ENCODE measurements around the gene SLX4.
"Not testable (repeated sequence)": the region's sequence is repeated elsewhere in the genome, so short reads cannot be mapped to it uniquely, and the experiment has no call there.

SLX4 gene, protein sequence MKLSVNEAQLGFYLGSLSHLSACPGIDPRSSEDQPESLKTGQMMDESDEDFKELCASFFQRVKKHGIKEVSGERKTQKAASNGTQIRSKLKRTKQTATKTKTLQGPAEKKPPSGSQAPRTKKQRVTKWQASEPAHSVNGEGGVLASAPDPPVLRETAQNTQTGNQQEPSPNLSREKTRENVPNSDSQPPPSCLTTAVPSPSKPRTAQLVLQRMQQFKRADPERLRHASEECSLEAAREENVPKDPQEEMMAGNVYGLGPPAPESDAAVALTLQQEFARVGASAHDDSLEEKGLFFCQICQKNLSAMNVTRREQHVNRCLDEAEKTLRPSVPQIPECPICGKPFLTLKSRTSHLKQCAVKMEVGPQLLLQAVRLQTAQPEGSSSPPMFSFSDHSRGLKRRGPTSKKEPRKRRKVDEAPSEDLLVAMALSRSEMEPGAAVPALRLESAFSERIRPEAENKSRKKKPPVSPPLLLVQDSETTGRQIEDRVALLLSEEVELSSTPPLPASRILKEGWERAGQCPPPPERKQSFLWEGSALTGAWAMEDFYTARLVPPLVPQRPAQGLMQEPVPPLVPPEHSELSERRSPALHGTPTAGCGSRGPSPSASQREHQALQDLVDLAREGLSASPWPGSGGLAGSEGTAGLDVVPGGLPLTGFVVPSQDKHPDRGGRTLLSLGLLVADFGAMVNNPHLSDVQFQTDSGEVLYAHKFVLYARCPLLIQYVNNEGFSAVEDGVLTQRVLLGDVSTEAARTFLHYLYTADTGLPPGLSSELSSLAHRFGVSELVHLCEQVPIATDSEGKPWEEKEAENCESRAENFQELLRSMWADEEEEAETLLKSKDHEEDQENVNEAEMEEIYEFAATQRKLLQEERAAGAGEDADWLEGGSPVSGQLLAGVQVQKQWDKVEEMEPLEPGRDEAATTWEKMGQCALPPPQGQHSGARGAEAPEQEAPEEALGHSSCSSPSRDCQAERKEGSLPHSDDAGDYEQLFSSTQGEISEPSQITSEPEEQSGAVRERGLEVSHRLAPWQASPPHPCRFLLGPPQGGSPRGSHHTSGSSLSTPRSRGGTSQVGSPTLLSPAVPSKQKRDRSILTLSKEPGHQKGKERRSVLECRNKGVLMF (N-terminal part only)

DNA sequence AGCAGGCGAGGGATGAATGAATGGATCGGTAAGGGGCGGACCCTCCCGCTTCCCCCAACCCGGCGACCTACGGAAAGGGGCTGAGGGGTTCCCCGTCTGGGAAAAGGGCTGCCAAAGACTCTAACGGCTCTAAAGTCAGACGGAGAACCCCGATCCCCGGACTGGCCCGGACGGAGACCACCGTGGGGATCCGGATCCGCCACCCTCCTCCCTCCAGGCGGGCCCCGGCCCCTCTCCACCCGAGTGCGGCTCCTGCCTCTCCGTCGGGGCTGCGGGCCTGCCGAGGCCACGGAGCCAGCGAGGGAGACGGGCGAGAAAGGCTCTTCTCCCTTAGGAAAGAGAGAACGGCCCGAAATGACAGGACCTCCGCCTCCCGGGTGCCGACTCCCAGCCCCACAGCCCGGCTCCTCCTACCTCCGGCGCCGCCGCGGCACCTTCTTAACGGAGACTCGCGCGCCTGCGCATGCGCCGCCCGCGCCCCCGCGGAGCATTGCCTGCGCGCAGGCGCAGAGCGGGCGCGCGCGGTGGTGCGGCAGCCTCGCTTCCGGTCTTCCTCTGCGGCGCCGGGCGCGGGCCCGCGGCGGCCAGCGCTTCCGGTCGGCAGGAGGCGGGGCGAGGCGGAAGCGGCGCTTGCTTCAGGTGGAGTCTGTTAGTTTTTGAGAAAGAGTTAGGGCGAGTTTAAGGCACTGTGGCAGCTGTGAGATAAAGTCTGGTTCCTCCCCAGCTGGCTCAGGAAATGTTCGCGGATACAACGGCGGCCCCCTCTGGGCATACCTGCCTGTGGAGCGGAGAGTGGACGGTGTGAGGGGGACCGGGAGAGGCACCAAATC, at the start of gene SLX4:
Gene SLX4 (minus strand): TSS at position 461 of the 830 bp plus-strand sequence. CDS start 2,642 bp downstream, outside the sequence.
- DNase-seq (ENCODE audit: low spot score): peak; percentile 99

DNA sequence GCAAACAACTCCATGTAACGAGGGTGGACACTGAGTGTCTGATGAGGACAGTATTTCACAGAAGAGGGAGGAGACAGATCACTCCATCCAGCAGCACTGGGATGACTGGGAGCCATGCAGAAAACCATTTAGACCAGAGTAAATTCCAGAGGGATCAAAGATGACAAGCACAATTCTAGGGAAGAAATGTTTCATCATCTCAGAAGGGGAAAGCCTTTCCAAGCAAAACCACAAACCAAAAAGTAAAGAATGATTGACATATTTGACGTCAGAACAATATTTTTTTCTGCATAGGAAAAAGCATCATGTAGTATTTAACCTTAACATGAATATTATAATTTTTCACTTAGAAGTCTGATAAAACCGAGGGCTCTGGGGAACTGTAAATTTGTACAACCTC, 47.8 kb upstream of the SLX4 start:
- DNase-seq (ENCODE audit: low spot score): no peak

DNA sequence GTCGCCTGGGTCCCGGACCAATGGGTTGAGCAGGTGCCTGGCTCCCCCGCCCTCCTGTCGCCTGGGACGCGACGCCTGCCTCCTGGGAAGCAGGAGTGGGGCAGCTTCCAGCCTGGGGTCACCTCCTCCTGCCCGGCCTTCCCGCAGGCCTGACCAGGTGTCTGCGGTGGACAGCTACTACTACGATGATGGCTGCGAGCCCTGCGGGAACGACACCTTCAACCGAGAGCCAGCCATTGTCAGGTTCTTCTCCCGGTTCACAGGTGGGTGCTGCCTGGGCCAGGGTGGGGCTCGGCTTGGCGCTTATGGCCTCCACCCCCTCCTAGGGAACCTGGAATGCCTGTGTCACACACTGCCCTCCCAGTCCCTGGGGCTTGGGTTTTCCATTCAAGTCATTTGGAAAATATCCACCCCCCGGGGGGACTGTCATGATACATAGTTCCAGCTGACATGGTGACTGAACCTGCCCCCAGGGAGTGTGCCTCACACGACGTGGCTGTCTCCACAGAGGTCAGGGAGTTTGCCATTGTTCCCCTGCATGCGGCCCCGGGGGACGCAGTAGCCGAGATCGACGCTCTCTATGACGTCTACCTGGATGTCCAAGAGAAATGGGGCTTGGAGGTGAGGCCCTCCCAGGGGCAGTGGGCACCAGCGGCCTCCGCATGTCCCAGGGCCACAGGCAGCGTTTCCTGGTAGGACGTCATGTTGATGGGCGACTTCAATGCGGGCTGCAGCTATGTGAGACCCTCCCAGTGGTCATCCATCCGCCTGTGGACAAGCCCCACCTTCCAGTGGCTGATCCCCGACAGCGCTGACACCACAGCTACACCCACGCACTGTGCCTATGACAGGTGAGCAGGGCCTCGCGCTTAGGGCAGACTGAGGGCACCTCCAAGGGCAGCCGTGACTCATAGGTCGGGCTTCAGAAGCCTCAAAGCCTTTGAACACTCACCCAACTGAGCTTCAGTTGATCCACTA, 45.4 kb upstream of the SLX4 start:
- DNase-seq (ENCODE audit: low spot score): no peak

DNA sequence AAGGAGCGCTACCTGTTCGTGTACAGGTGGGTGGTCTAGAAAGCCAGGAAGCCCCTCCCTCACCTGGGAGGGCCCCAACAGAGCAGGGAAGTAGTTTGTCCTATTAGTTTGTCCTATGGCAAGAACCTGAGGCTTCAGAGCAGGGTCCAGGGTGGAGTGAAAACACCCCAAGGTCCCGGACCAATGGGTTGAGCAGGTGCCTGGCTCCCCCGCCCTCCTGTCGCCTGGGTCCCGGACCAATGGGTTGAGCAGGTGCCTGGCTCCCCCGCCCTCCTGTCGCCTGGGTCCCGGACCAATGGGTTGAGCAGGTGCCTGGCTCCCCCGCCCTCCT, 44.7 kb upstream of the SLX4 start:
- not testable (repeated sequence) for DNase-seq (ENCODE audit: low spot score)

DNA sequence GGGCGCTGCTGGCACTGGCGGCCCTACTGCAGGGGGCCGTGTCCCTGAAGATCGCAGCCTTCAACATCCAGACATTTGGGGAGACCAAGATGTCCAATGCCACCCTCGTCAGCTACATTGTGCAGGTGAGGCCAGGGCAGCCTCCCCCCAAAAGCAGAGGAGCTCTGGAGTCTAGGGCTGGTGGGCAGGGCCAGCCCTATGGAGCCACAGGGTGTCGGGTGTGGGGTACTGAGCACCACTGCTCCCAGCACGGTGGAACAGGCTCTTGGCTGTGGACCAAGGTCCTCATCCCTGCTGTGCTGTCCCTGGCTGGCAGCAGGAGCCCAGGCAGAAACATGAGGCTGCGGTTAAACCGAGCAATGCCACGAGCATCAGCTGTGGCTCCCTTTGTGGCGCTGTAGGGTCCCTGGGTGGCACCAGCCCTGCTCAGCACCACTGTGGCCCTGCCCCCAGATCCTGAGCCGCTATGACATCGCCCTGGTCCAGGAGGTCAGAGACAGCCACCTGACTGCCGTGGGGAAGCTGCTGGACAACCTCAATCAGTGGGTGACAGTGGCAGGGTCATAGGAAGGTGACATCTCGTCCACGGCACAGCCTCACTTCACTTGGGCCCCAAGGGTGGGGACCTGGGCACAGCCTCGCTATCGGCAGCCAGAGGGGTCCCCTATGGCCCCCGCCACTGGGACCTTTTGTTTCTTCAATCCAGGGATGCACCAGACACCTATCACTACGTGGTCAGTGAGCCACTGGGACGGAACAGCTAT, 44.2 kb upstream of the SLX4 start:
- no peak for DNase-seq (ENCODE audit: low spot score)

DNA sequence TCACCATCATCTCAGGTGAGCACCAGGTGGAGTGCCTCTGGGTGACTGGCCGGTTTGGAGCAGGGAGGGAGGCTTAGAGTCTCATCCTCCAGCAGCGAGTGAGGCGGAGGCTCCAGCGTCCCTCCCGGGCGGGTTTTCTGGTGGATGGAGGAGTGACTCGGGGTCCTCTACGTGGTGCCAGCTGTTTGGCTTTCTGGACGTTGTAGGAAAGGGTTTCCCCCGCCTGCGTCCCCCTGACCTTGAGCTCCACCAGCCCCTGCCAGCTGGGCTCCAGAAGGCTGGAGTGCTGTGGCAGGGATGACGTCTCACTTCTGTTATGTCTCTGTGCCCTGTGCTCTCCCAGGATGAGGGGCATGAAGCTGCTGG, 43.6 kb upstream of the SLX4 start:
- DNase-seq (ENCODE audit: low spot score): no peak

DNA sequence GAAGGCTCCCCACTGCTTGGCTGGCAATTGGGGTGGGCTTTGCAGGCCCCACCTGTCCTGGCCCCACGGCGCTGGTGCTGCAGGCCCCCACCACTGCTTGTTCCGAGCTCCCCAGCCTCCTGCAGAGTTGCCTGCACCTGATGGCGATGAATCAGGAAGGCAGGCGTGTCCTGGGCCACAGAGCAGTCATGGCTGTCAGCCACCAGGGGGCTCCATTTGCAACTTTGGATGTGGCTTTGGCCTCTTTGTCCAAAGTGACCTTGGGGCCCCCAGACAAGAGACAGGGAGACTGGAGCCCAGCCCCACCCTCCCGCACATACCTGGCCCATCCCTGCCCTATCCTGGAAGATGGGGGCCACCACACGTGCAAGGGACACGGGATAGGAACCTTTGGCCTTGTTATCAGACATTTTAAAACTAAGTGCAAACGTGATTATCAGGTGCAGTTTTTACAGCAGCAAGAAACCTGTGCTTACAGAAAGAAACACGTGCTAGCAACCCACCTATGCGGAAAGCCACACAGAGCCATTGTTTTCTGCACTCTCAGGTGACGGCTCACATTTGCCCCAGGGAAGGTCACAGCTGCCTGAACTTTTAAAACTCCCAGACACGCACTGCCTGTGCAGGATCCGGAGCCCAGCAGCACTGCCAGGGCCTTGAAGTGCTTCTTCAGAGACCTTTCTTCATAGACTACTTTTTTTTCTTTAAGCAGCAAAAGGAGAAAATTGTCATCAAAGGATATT, 43.0 kb upstream of the SLX4 start, which contains the start of gene DNASE1:
Gene DNASE1 (plus strand): TSS at position 443 of the 743 bp plus-strand sequence. CDS start 683 bp downstream, outside the sequence.
- DNase-seq (ENCODE audit: low spot score): peak; percentile 49

DNA sequence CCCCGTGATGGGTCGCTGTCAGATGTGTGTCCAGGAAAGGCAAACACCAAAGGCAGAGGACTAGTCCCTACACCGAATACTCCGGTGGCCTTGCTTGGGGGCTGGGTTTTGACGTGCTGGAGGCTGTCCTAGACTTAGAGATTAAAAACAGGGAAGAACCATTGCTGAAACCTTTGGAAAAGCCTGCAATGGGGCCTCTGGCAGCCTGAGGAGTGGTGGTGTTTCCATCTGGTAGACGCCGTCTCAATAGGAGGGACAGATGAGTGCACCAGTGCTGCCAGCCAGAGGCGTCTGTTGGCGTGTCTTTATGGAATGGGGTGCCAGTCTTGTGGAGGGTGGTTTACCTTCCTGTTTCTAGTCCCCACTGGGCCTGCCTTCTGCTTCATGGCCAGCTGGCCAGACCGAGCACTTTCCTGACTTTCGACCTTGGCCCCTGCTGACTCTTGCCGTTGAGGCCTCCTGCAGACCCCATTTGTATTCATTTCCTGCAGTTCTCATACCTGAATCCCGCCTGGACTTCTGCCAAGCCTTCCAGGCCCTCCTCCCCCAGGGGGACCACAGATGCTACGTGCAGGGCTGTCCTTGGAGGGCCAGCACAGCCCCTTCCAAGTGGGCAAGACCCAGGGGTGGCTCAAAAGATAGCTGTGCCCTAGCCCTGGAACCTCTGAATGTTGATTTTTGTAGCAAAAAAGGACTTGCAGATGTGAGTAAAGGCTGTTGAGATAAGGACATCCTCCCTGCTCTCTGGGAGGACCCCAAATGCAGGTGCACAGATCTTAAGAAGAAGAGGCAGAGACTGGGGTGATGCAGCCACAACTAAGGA, 41.2 kb upstream of the SLX4 start:
- DNase-seq (ENCODE audit: low spot score): no peak

DNA sequence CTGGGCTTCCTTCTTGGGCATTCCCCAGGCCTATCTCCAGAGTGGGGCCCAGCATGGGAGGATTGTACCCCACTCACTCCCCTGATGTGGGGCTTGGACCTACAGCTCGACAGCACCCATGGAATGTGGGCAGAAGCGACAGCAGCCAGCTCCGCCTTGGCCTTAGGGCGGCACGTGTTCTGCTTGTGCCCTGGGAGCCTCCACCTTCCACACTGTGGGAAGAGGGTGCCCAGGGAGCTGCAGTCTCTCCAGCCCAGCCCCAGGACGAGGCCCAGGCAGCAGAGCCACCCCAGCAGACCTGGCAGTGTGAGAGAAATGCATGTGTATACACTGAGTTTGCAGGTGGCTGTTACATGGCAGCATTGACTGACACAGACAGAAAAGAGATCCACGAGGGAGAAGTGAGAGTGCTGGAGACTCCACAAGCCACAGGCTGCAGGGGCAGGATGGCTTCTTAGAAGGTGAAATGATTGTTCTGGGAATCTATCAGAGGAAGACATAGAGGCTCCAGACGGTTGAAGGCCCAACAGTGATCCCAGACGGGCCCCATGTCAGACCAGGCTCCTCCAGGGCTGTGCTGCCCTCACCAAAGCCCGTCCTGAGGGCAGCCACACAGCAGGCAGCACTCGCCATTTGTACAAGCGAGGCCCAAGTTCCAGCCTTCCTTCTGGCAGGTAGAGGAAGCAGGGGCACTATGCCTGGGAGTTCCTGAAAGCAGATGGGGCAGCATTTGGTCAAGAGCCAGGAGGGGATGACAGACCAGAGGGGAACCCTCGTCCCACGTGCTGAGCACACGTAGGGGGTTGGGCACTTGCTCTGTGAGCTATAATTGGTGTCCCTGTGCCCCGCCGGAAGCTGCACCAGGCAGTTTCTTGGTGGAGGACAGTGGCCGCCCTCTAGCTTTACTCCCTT, 40.3 kb upstream of the SLX4 start:
- no peak for DNase-seq (ENCODE audit: low spot score)

DNA sequence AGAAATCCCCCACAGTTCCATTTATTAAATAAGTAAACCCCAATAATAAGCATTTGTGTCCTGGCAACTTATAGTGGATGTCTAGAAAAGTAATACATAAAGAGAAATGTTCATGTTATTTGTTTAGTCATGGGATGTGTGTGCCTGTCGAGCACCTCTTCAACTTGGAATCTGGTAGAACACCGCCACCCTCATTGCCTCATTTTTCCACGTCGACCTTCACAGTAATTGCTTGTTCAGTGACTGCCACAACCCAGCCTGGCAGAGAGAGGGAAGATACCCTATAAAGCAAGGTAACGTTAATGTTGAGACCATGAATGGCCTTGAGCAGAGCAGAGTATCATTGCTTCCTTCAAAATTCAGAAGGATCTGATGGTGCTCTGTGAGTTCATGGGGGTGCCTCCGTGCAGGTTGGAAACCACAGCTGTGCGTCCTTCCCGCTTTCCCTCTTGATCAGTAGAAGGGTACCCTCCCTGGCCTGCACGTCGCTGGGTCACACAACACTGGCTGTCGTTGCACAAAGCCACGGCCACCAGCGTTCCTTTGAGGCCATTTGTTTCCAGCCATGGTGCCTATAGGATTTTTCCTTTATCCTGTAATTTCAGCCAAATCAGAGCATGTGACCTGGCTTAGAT, 39.3 kb upstream of the SLX4 start:
- no peak for DNase-seq (ENCODE audit: low spot score)

DNA sequence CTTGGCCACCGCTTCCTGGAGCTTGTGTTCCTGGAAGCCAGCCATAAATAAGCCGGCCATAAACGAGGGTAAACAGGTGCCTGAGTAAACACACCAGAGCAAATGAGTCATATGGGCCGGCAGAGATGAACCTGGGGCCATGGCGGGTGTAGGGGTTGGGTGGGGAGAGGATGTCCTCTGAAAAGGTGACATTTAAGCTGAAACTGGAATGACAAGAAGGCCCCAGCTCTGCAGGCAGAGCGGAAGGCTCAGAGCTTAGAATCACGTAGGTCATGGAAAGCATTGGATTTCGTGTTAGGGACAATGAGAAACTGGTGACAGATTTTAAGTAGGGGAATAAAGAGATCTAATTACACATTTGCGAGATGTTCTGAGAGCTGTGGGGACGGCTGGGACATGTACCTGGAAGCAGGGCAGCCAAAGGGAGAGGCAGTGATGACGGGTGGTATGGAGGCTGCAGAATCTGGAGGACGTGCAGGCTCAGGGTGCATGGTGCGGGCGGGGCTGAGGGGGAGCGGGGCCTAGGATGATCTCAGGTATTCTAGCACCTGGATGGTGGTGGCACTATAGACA, 35.0 kb upstream of the SLX4 start:
- DNase-seq (ENCODE audit: low spot score): no peak

DNA sequence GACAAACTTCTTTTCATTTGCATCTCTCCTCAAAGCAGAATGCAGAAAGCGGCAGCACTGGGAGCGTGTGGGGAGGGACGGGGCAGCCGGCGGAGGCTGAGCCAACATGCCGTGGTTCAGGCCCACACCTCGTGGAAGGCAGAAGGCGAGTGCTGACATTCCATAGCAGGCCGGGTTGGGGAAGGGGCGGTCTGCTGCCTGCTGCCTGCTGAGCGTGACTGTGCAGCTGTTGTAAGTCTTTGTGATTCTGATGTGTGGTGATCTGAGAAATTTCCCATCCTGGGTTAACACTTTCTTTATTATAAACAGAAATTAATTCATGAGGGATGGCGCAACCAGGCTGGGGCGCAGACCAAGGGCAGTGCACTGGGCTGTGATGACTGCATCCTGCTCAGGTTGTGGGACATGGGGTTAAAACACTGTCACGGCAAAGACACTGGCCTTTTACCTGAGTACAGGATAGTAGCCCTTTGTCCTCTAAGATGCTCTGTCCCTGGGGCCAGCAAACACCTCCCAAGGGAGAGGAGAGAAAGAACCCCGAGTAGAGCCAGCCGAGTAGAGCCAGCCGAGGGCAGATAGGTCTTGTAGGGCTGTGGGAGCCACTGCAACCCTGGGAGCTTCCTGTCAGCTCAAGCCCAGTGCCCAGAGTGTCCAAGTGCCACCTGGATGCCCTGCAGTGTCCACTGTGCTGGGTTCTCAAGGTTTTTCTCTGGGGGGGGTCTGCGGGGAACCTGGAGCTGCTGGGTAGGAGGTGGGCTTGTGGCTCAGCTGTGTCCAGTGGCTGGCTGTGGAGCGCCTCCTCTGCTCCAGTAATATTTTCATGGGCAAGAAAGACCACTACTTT, 34.3 kb upstream of the SLX4 start:
- DNase-seq (ENCODE audit: low spot score): no peak

DNA sequence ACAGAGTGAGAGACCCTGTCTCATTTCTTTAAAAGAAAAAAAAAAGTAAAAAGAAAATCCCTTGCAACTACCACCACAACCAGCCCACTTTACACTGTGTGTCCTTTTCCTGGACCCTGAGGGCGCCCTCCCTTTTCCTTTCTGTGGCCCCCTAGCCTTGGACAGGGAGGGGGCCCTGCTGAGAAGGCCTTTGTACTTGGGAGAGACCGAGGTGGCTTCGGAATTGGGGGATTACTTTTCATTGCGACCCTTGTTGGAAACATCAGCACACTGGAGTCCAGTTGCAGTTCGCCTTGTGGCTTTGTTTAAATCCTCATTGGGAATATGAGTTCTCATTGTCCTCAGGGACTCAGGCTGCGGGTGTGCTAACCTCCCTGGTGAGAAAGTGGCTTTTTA, 33.7 kb upstream of the SLX4 start:
- no peak for DNase-seq (ENCODE audit: low spot score)

DNA sequence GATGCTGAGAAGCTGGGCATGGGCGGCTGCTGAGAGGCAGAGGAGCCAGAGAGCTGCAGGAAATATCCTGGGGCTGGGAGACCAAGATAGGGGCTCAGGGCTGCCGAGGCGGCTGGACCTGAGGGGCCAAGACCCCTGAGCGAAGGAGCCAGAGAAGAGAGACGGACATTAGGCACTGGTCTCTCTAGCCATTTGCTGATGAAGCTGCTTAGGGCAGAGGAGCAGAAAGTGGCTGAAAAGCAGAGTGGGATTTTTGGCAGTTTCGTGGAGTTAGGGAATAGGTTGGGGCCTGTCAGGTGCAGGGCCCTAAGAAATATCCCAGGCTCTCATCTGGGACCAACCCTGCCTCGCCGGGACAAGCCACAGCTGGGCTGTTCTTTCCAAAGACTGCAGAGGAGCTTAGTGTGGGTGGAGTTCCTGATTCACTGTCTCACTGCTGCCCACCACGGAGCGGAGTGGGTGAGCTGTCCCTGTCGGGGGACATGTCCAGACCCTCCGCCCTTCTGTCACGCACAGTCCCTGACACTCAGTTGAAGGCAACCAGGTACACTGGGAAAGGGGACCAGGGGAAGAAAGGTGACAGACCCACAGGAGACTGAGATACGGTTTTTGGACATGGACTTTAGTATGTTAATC, 31.8 kb upstream of the SLX4 start:
- no peak for DNase-seq (ENCODE audit: low spot score)

Measured in COLO829 (cell line).